CD14-positive monocyte (primary cell): Measurements from ENCODE around the gene CNOT6. TPM values are rescaled to one million over a fixed set of nuclear protein-coding genes. Genes with fewer than 3 reads are reported as not detected.

ENCODE experiments used
- DNase-seq, 3 donors: peaks; one replicate each; pipeline ENCODE4 v3.0.0-alpha.2; 2011 to 2022
- H2AFZ ChIP-seq: 2 replicates; pipeline ENCODE4 v1.6.0; 2012; ENCODE audit warnings: mild to moderate bottlenecking, low read depth, low read length, inconsistent platforms; ENCODE audit not compliant: insufficient read depth, poor library complexity, severe bottlenecking
- H3K27ac ChIP-seq, 2 donors: 1 replicate in 1 of 2; 2 replicates in 1 of 2; pipeline ENCODE4 v1.5.1; 2012 to 2013; ENCODE audit warnings: low read length in 2 of 2, control low read depth in 1 of 2, inconsistent platforms in 1 of 2, low read depth in 1 of 2, mild to moderate bottlenecking in 1 of 2
- H3K27me3 ChIP-seq, 2 donors: one replicate each; pipeline versions ENCODE4 v1.6.0 to v1.6.1; 2011 to 2013; ENCODE audit warnings: low read length in 2 of 2; ENCODE audit not compliant: control insufficient read depth in 2 of 2, insufficient read depth in 2 of 2
- H3K36me3 ChIP-seq, 2 donors: replicated peaks in 1 of 2; 1 replicate in 1 of 2; 2 replicates in 1 of 2; pipeline versions ENCODE4 v1.5.1 to v1.6.1; 2012 to 2013; ENCODE audit warnings: low read length in 2 of 2, control low read depth in 1 of 2, inconsistent platforms in 1 of 2, mild to moderate bottlenecking in 1 of 2; ENCODE audit not compliant: insufficient read depth in 2 of 2, control insufficient read depth in 1 of 2
- H3K4me1 ChIP-seq, 2 donors: 1 replicate in 1 of 2; 2 replicates in 1 of 2; pipeline versions ENCODE4 v1.5.1 to v1.6.1; 2012 to 2013; ENCODE audit warnings: low read length in 2 of 2, control low read depth in 1 of 2, inconsistent platforms in 1 of 2, mild to moderate bottlenecking in 1 of 2, moderate library complexity in 1 of 2; ENCODE audit not compliant: insufficient read depth in 2 of 2, control insufficient read depth in 1 of 2
- H3K4me2 ChIP-seq: replicated peaks from 2 replicates; pipeline ENCODE3; 2012; ENCODE audit warnings: low read length, moderate library complexity, mild to moderate bottlenecking; ENCODE audit not compliant: poor library complexity, severe bottlenecking; ENCODE audit errors: extremely low read depth
- H3K4me3 ChIP-seq, 3 experiments: fragments of 200-600 bp in 1 of 3; sonication (generic) in 1 of 3; replicated peaks in 1 of 3; 1 replicate in 2 of 3; 2 replicates in 1 of 3; pipeline ENCODE4 v1.5.1; 2011 to 2013; ENCODE audit warnings: low read length in 3 of 3, mild to moderate bottlenecking in 3 of 3, control low read depth in 2 of 3, low read depth in 2 of 3, inconsistent platforms in 1 of 3, moderate library complexity in 1 of 3
- H3K79me2 ChIP-seq: 2 replicates; pipeline ENCODE4 v1.6.0; 2012; ENCODE audit warnings: mild to moderate bottlenecking, control low read depth, inconsistent platforms, low read length, moderate library complexity; ENCODE audit not compliant: insufficient read depth
- H3K9ac ChIP-seq: 2 replicates; pipeline ENCODE4 v1.6.0; 2017; ENCODE audit warnings: low read length, mild to moderate bottlenecking; ENCODE audit not compliant: insufficient read depth, poor library complexity, severe bottlenecking
- H3K9me3 ChIP-seq, 2 donors: replicated peaks in 1 of 2; 1 replicate in 1 of 2; 2 replicates in 1 of 2; pipeline versions ENCODE4 v1.5.1 to v1.6.1; 2012 to 2013; ENCODE audit warnings: low read length in 2 of 2, control low read depth in 1 of 2; ENCODE audit not compliant: control insufficient read depth in 1 of 2, insufficient read depth in 1 of 2
- H4K20me1 ChIP-seq: 2 replicates; pipeline ENCODE4 v1.6.0; 2012; ENCODE audit warnings: mild to moderate bottlenecking, low read length, control low read depth, moderate library complexity; ENCODE audit not compliant: insufficient read depth
- H3K27ac Mint-ChIP-seq, 7 donors: one replicate each; pipeline ENCODE4 v1.8.0; 2020; ENCODE audit warnings: mild to moderate bottlenecking in 7 of 7, mixed read lengths in 7 of 7, moderate library complexity in 6 of 7, inconsistent platforms in 2 of 7
- H3K27me3 Mint-ChIP-seq, 3 donors: one replicate each; pipeline ENCODE4 v1.8.0; 2021 to 2022; ENCODE audit warnings: low read depth in 3 of 3, mild to moderate bottlenecking in 3 of 3, mixed read lengths in 3 of 3, moderate library complexity in 3 of 3, inconsistent platforms in 1 of 3
- H3K36me3 Mint-ChIP-seq, 2 donors: one replicate each; pipeline ENCODE4 v1.8.0; 2020; ENCODE audit warnings: mixed read lengths in 2 of 2, inconsistent platforms in 1 of 2, mild to moderate bottlenecking in 1 of 2
- H3K4me1 Mint-ChIP-seq: one replicate; pipeline ENCODE4 v1.8.0; 2020; ENCODE audit warnings: mild to moderate bottlenecking, mixed read lengths
- H3K4me3 Mint-ChIP-seq, 2 donors: one replicate each; pipeline ENCODE4 v1.8.0; 2020; ENCODE audit warnings: mild to moderate bottlenecking in 2 of 2, mixed read lengths in 2 of 2, moderate library complexity in 1 of 2
- H3K9me3 Mint-ChIP-seq, 7 donors: one replicate each; pipeline ENCODE4 v1.8.0; 2020 to 2022; ENCODE audit warnings: mixed read lengths in 7 of 7, mild to moderate bottlenecking in 6 of 7, moderate library complexity in 6 of 7, inconsistent platforms in 2 of 7
- CTCF ChIP-seq: fragments of 200-600 bp; IDR thresholded peaks from one replicate; pipeline ENCODE4 v1.8.0; 2022; ENCODE audit warnings: antibody characterized with exemption, mild to moderate bottlenecking
- WGBS: methylation state at CpG from one replicate; pipeline ENCODE4 v1.1.5; 2013; ENCODE audit warnings: missing lambda C conversion rate; ENCODE audit not compliant: insufficient coverage; 5-methylcytosine and 5-hydroxymethylcytosine counted together
- intact Hi-C, 2 donors: fragments of 100-400 bp; cut with micrococcal nuclease; formaldehyde crosslinking; loops; one replicate each; pipeline versions ENCODE4 v1.15.0 to v1.15.1; 2023
- polyA plus RNA-seq, 3 donors: library from polyadenylated mRNA; depleted of rRNA in 1 of 3; unstranded in 2 of 3; stranded (reverse) in 1 of 3; fragments of 300-500 nt in 2 of 3; fragments of >200 nt in 1 of 3; fragmentation: Illumina TruSeq in 2 of 3; gene quantifications; 1 replicate in 2 of 3; 2 replicates in 1 of 3; pipeline ENCODE4 v1.2.3, GENCODE V29; 2012 to 2021

The CNOT6 gene
- polyA plus RNA-seq, 3 donors: 4.8 to 9.5 (median 7.7) TPM

GRCh38 chr5:180516440-180516839, 22.3 kb downstream of the CNOT6 start:
- no peak for TF ChIP-seq CTCF
- intact Hi-C loops: no loop called here
- Histone ChIP-seq H3K79me2 (peaks cover 90% of the 10 kb centered on the region), H4K20me1 (peaks cover 21% of the 10 kb centered on the region), H3K4me2 (no peak overlapping the region), H2AFZ (no peak overlapping the region), H3K36me3 (no peaks in the 10 kb centered on the region), H3K4me3 (no peak overlapping the region), H3K9ac (no peak overlapping the region), H3K27ac (no peak overlapping the region), H3K4me1 (peaks cover 10 to 17% of the 10 kb centered on the region in 2 donors), H3K27me3 (no peaks in the 10 kb centered on the region), H3K9me3 (no peaks in the 10 kb centered on the region)
- Mint-ChIP-seq H3K27me3 (no peaks in the 10 kb centered on the region), H3K4me1 (peaks cover 35% of the 10 kb centered on the region), H3K27ac (peak overlapping the region in 3 of 7 donors; percentile 12 to 50 (median 14)), H3K4me3 (no peak overlapping the region), H3K9me3 (peaks cover 0 to 5% (median 0%) of the 10 kb centered on the region in 7 donors), H3K36me3 (peaks cover 4 to 17% of the 10 kb centered on the region in 2 donors)
- no peak for DNase-seq
- no CpG with 5 or more reads among the region's 5 CpGs for WGBS

GRCh38 chr5:180519098-180519497, 24.9 kb downstream of the CNOT6 start:
- Histone ChIP-seq H3K27ac (peak overlapping the region; percentile 50 to 75), H3K9ac (no peak overlapping the region), H3K4me2 (no peak overlapping the region), H2AFZ (peak overlapping the region; percentile 42), H4K20me1 (peaks cover 33% of the 10 kb centered on the region), H3K79me2 (peaks cover 94% of the 10 kb centered on the region), H3K4me3 (no peak overlapping the region), H3K36me3 (no peaks in the 10 kb centered on the region), H3K4me1 (peaks cover 21 to 33% of the 10 kb centered on the region in 2 donors), H3K9me3 (no peaks in the 10 kb centered on the region), H3K27me3 (no peaks in the 10 kb centered on the region)
- intact Hi-C loops: no loop called here
- WGBS: 0% methylated on average over 2 of the region's 3 CpGs
- Mint-ChIP-seq H3K27ac (peak overlapping the region; percentile 61 to 90 (median 86)), H3K9me3 (peaks cover 0 to 3% (median 0%) of the 10 kb centered on the region in 7 donors), H3K4me1 (peaks cover 60% of the 10 kb centered on the region), H3K27me3 (peaks cover 0 to 2% (median 0%) of the 10 kb centered on the region in 3 donors), H3K36me3 (peaks cover 6 to 11% of the 10 kb centered on the region in 2 donors), H3K4me3 (no peak overlapping the region)
- TF ChIP-seq CTCF: no peak
- peak; percentile 58 to 81 (median 77) for DNase-seq
